Duodenal mucosa (tissue), 2 donors: Measurements from ENCODE around the gene HSP90B1.

Source experiments
- H3K27ac ChIP-seq: one replicate; pipeline ENCODE4 v1.7.0; 2013; ENCODE audit warnings: low read depth, low read length
- H3K27me3 ChIP-seq, 2 donors: one replicate each; pipeline ENCODE4 v1.7.0; 2013; ENCODE audit warnings: low read length in 2 of 2, control low read depth in 1 of 2; ENCODE audit not compliant: insufficient read depth in 2 of 2, control insufficient read depth in 1 of 2
- H3K36me3 ChIP-seq, 2 donors: one replicate each; pipeline ENCODE4 v1.7.0; 2013; ENCODE audit warnings: low read length in 2 of 2, control low read depth in 1 of 2; ENCODE audit not compliant: insufficient read depth in 2 of 2, control insufficient read depth in 1 of 2
- H3K4me1 ChIP-seq, 2 donors: one replicate each; pipeline ENCODE4 v1.7.0; 2013; ENCODE audit warnings: low read length in 2 of 2, control low read depth in 1 of 2; ENCODE audit not compliant: insufficient read depth in 2 of 2, control insufficient read depth in 1 of 2
- H3K4me3 ChIP-seq, 2 donors: one replicate each; pipeline ENCODE4 v1.7.0; 2013; ENCODE audit warnings: low read length in 2 of 2, low read depth in 1 of 2
- H3K9ac ChIP-seq, 2 donors: one replicate each; pipeline ENCODE4 v1.7.0; 2013; ENCODE audit warnings: low read length in 2 of 2, low read depth in 1 of 2
- H3K9me3 ChIP-seq, 2 donors: one replicate each; pipeline ENCODE4 v1.7.0; 2013; ENCODE audit warnings: low read length in 2 of 2, control low read depth in 1 of 2; ENCODE audit not compliant: control insufficient read depth in 1 of 2

Gene HSP90B1

GRCh38 chr12:103930034-103930786 lies at the start of gene HSP90B1:
Gene HSP90B1 (plus strand): TSS chr12:103930410. CDS start chr12:103930516, 106 bp downstream.
- H3K36me3 ChIP-seq = peaks cover 21 to 22% of the 10 kb centered on the region in 2 donors
- no peaks in the 10 kb centered on the region for H3K9me3 ChIP-seq
- H3K27me3 ChIP-seq = no peaks in the 10 kb centered on the region
- peak within 1 kb of the TSS; percentile 96 for H3K27ac ChIP-seq
- H3K4me3 ChIP-seq = peak within 1 kb of the TSS; percentile 86 to 93
- H3K9ac ChIP-seq = peak within 1 kb of the TSS; percentile 74 to 95
- peaks cover 37 to 41% of the 10 kb centered on the region in 2 donors for H3K4me1 ChIP-seq

GRCh38 chr12:103881261-103881660 lies 48.9 kb upstream of the HSP90B1 start:
- Histone ChIP-seq H3K36me3 (no peaks in the 10 kb centered on the region), H3K4me3 (no peak overlapping the region), H3K9me3 (no peaks in the 10 kb centered on the region), H3K9ac (no peak overlapping the region), H3K27ac (no peak overlapping the region), H3K4me1 (no peaks in the 10 kb centered on the region), H3K27me3 (no peaks in the 10 kb centered on the region)

- no peaks in the 10 kb centered on the region for H3K36me3 ChIP-seq
- no peaks in the 10 kb centered on the region for H3K4me1 ChIP-seq
- no peaks in the 10 kb centered on the region for H3K9me3 ChIP-seq
- no peak overlapping the region for H3K4me3 ChIP-seq
- H3K9ac ChIP-seq = no peak overlapping the region
- no peak overlapping the region for H3K27ac ChIP-seq
- no peaks in the 10 kb centered on the region for H3K27me3 ChIP-seq
These were observed 47.2 kb upstream of the HSP90B1 start for GRCh38 chr12:103882861-103883596.

- no peaks in the 10 kb centered on the region for H3K36me3 ChIP-seq
- no peaks in the 10 kb centered on the region for H3K4me1 ChIP-seq
- H3K27me3 ChIP-seq = no peaks in the 10 kb centered on the region
- no peaks in the 10 kb centered on the region for H3K9me3 ChIP-seq
- no peak overlapping the region for H3K27ac ChIP-seq
- no peak overlapping the region for H3K9ac ChIP-seq
- no peak overlapping the region for H3K4me3 ChIP-seq
These were observed 46.3 kb upstream of the HSP90B1 start for GRCh38 chr12:103883908-103884307.

GRCh38 chr12:103884316-103884715 lies 45.9 kb upstream of the HSP90B1 start:
- Histone ChIP-seq H3K9ac (no peak overlapping the region), H3K27me3 (no peaks in the 10 kb centered on the region), H3K27ac (no peak overlapping the region), H3K36me3 (no peaks in the 10 kb centered on the region), H3K4me3 (no peak overlapping the region), H3K4me1 (no peaks in the 10 kb centered on the region), H3K9me3 (no peaks in the 10 kb centered on the region)

- no peak overlapping the region for H3K9ac ChIP-seq
- H3K27me3 ChIP-seq = no peaks in the 10 kb centered on the region
- no peaks in the 10 kb centered on the region for H3K9me3 ChIP-seq
- H3K27ac ChIP-seq = no peak overlapping the region
- H3K4me3 ChIP-seq = no peak overlapping the region
- H3K4me1 ChIP-seq = no peaks in the 10 kb centered on the region
- no peaks in the 10 kb centered on the region for H3K36me3 ChIP-seq
These were observed 43.9 kb upstream of the HSP90B1 start for GRCh38 chr12:103886195-103886797.

GRCh38 chr12:103887738-103888137 lies 42.5 kb upstream of the HSP90B1 start:
- Histone ChIP-seq H3K4me3 (no peak overlapping the region), H3K9ac (no peak overlapping the region), H3K27ac (no peak overlapping the region), H3K9me3 (no peaks in the 10 kb centered on the region), H3K36me3 (no peaks in the 10 kb centered on the region), H3K4me1 (no peaks in the 10 kb centered on the region), H3K27me3 (no peaks in the 10 kb centered on the region)

- Histone ChIP-seq H3K27me3 (no peaks in the 10 kb centered on the region), H3K4me3 (no peak overlapping the region), H3K36me3 (no peaks in the 10 kb centered on the region), H3K4me1 (no peaks in the 10 kb centered on the region), H3K27ac (no peak overlapping the region), H3K9ac (no peak overlapping the region), H3K9me3 (no peaks in the 10 kb centered on the region)
These were observed 32.9 kb upstream of the HSP90B1 start for GRCh38 chr12:103897316-103897715.

GRCh38 chr12:103901518-103902173 lies 28.6 kb upstream of the HSP90B1 start:
- no peak overlapping the region for H3K9ac ChIP-seq
- H3K27me3 ChIP-seq = no peaks in the 10 kb centered on the region
- no peak overlapping the region for H3K27ac ChIP-seq
- no peaks in the 10 kb centered on the region for H3K4me1 ChIP-seq
- H3K9me3 ChIP-seq = no peaks in the 10 kb centered on the region
- H3K4me3 ChIP-seq = no peak overlapping the region
- no peaks in the 10 kb centered on the region for H3K36me3 ChIP-seq

- H3K9me3 ChIP-seq = no peaks in the 10 kb centered on the region
- H3K4me1 ChIP-seq = no peaks in the 10 kb centered on the region
- H3K36me3 ChIP-seq = no peaks in the 10 kb centered on the region
- H3K27me3 ChIP-seq = no peaks in the 10 kb centered on the region
- no peak overlapping the region for H3K27ac ChIP-seq
- no peak overlapping the region for H3K4me3 ChIP-seq
- H3K9ac ChIP-seq = no peak overlapping the region
These were observed 26.2 kb upstream of the HSP90B1 start for GRCh38 chr12:103903993-103904392.
